CD14-positive monocyte (primary cell): ENCODE measurements around the gene ZMAT2. TPM values are rescaled to one million over a fixed set of nuclear protein-coding genes. Genes with fewer than 3 reads are reported as not detected.

Experiments used
- DNase-seq, 3 donors: peaks; one replicate each; pipeline ENCODE4 v3.0.0-alpha.2; 2011 to 2022
- H2AFZ ChIP-seq: 2 replicates; pipeline ENCODE4 v1.6.0; 2012; ENCODE audit warnings: mild to moderate bottlenecking, low read depth, low read length, inconsistent platforms; ENCODE audit not compliant: insufficient read depth, poor library complexity, severe bottlenecking
- H3K27ac ChIP-seq, 2 donors: 1 replicate in 1 of 2; 2 replicates in 1 of 2; pipeline ENCODE4 v1.5.1; 2012 to 2013; ENCODE audit warnings: low read length in 2 of 2, control low read depth in 1 of 2, inconsistent platforms in 1 of 2, low read depth in 1 of 2, mild to moderate bottlenecking in 1 of 2
- H3K27me3 ChIP-seq, 2 donors: one replicate each; pipeline versions ENCODE4 v1.6.0 to v1.6.1; 2011 to 2013; ENCODE audit warnings: low read length in 2 of 2; ENCODE audit not compliant: control insufficient read depth in 2 of 2, insufficient read depth in 2 of 2
- H3K36me3 ChIP-seq, 2 donors: replicated peaks in 1 of 2; 1 replicate in 1 of 2; 2 replicates in 1 of 2; pipeline versions ENCODE4 v1.5.1 to v1.6.1; 2012 to 2013; ENCODE audit warnings: low read length in 2 of 2, control low read depth in 1 of 2, inconsistent platforms in 1 of 2, mild to moderate bottlenecking in 1 of 2; ENCODE audit not compliant: insufficient read depth in 2 of 2, control insufficient read depth in 1 of 2
- H3K4me1 ChIP-seq, 2 donors: 1 replicate in 1 of 2; 2 replicates in 1 of 2; pipeline versions ENCODE4 v1.5.1 to v1.6.1; 2012 to 2013; ENCODE audit warnings: low read length in 2 of 2, control low read depth in 1 of 2, inconsistent platforms in 1 of 2, mild to moderate bottlenecking in 1 of 2, moderate library complexity in 1 of 2; ENCODE audit not compliant: insufficient read depth in 2 of 2, control insufficient read depth in 1 of 2
- H3K4me2 ChIP-seq: replicated peaks from 2 replicates; pipeline ENCODE3; 2012; ENCODE audit warnings: low read length, moderate library complexity, mild to moderate bottlenecking; ENCODE audit not compliant: poor library complexity, severe bottlenecking; ENCODE audit errors: extremely low read depth
- H3K4me3 ChIP-seq, 3 experiments: fragments of 200-600 bp in 1 of 3; sonication (generic) in 1 of 3; replicated peaks in 1 of 3; 1 replicate in 2 of 3; 2 replicates in 1 of 3; pipeline ENCODE4 v1.5.1; 2011 to 2013; ENCODE audit warnings: low read length in 3 of 3, mild to moderate bottlenecking in 3 of 3, control low read depth in 2 of 3, low read depth in 2 of 3, inconsistent platforms in 1 of 3, moderate library complexity in 1 of 3
- H3K79me2 ChIP-seq: 2 replicates; pipeline ENCODE4 v1.6.0; 2012; ENCODE audit warnings: mild to moderate bottlenecking, control low read depth, inconsistent platforms, low read length, moderate library complexity; ENCODE audit not compliant: insufficient read depth
- H3K9ac ChIP-seq: 2 replicates; pipeline ENCODE4 v1.6.0; 2017; ENCODE audit warnings: low read length, mild to moderate bottlenecking; ENCODE audit not compliant: insufficient read depth, poor library complexity, severe bottlenecking
- H3K9me3 ChIP-seq, 2 donors: replicated peaks in 1 of 2; 1 replicate in 1 of 2; 2 replicates in 1 of 2; pipeline versions ENCODE4 v1.5.1 to v1.6.1; 2012 to 2013; ENCODE audit warnings: low read length in 2 of 2, control low read depth in 1 of 2; ENCODE audit not compliant: control insufficient read depth in 1 of 2, insufficient read depth in 1 of 2
- H4K20me1 ChIP-seq: 2 replicates; pipeline ENCODE4 v1.6.0; 2012; ENCODE audit warnings: mild to moderate bottlenecking, low read length, control low read depth, moderate library complexity; ENCODE audit not compliant: insufficient read depth
- H3K27ac Mint-ChIP-seq, 7 donors: one replicate each; pipeline ENCODE4 v1.8.0; 2020; ENCODE audit warnings: mild to moderate bottlenecking in 7 of 7, mixed read lengths in 7 of 7, moderate library complexity in 6 of 7, inconsistent platforms in 2 of 7
- H3K27me3 Mint-ChIP-seq, 3 donors: one replicate each; pipeline ENCODE4 v1.8.0; 2021 to 2022; ENCODE audit warnings: low read depth in 3 of 3, mild to moderate bottlenecking in 3 of 3, mixed read lengths in 3 of 3, moderate library complexity in 3 of 3, inconsistent platforms in 1 of 3
- H3K36me3 Mint-ChIP-seq, 2 donors: one replicate each; pipeline ENCODE4 v1.8.0; 2020; ENCODE audit warnings: mixed read lengths in 2 of 2, inconsistent platforms in 1 of 2, mild to moderate bottlenecking in 1 of 2
- H3K4me1 Mint-ChIP-seq: one replicate; pipeline ENCODE4 v1.8.0; 2020; ENCODE audit warnings: mild to moderate bottlenecking, mixed read lengths
- H3K4me3 Mint-ChIP-seq, 2 donors: one replicate each; pipeline ENCODE4 v1.8.0; 2020; ENCODE audit warnings: mild to moderate bottlenecking in 2 of 2, mixed read lengths in 2 of 2, moderate library complexity in 1 of 2
- H3K9me3 Mint-ChIP-seq, 7 donors: one replicate each; pipeline ENCODE4 v1.8.0; 2020 to 2022; ENCODE audit warnings: mixed read lengths in 7 of 7, mild to moderate bottlenecking in 6 of 7, moderate library complexity in 6 of 7, inconsistent platforms in 2 of 7
- WGBS: methylation state at CpG from one replicate; pipeline ENCODE4 v1.1.5; 2013; ENCODE audit warnings: missing lambda C conversion rate; ENCODE audit not compliant: insufficient coverage; 5-methylcytosine and 5-hydroxymethylcytosine counted together
- intact Hi-C, 2 donors: fragments of 100-400 bp; cut with micrococcal nuclease; formaldehyde crosslinking; loops; one replicate each; pipeline versions ENCODE4 v1.15.0 to v1.15.1; 2023
- polyA plus RNA-seq, 3 donors: library from polyadenylated mRNA; depleted of rRNA in 1 of 3; unstranded in 2 of 3; stranded (reverse) in 1 of 3; fragments of 300-500 nt in 2 of 3; fragments of >200 nt in 1 of 3; fragmentation: Illumina TruSeq in 2 of 3; gene quantifications; 1 replicate in 2 of 3; 2 replicates in 1 of 3; pipeline ENCODE4 v1.2.3, GENCODE V29; 2012 to 2021
- TF ChIP-seq, protein P1 (sequence below): fragments of 200-600 bp; IDR thresholded peaks from one replicate; pipeline ENCODE4 v1.8.0; 2022; ENCODE audit warnings: antibody characterized with exemption, mild to moderate bottlenecking

ZMAT2 gene
- polyA plus RNA-seq, 3 donors = 22.5 to 59.5 (median 52.5) TPM

DNA sequence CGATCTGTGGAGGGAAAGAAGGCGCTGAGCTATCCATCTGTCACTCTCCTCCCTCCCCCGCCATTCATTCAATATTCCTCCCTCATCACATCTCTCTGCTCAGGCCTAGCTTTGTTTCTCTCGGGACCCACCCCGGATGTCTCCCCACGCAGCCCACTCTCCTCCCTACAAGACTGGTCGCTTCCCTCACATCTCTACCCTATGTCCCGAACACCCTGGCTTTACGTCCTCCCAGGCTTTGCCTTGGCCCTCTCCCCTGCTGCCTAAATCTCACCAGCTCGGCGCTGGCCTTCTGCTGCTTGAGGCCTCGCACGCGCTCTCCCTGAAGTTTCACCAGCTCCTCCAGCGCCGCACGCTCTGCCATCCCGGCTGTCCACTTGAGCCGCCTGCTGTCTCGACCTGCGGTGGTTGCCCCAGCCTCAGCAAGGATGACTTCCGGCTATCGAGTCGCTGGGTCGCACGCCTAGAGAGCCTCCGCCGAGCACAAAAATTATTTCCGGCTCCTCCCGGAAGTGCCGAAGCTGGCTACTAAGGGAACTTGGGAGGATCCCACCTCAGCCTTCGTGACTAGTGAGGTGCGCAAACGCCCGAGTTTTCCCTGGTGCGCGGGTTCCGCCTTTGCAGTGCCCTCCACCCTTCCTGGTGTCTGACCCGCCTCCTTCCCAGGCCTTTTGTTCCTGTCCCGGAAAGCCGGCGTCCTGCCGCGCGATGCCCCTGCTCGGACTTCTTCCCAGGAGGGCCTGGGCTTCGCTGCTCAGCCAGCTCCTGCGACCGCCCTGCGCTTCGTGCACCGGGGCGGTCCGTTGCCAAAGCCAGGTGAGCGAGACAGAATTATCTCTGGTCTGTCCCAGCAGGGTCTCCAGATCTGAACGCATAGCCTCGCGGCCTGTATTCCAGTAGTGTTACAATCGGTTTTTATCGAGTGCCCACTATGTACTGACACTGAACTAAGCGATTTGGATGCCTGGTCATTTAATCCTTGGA lies 9.0 kb upstream of the ZMAT2 start, which contains the start of the genes HARS1 and HARS2:
Gene HARS1 (minus strand): TSS at position 430 of the 984 bp plus-strand sequence. CDS start 66 bp downstream, at position 364.
Gene HARS2 (plus strand): TSS at position 515 of the 984 bp plus-strand sequence. CDS start 194 bp downstream, at position 709.
- H3K4me1 Mint-ChIP-seq = peaks cover 23% of the 10 kb centered on the region
- peak within 1 kb of the TSS; percentile 90 to 99 (median 95) for H3K27ac Mint-ChIP-seq
- Histone ChIP-seq H3K36me3 (peaks cover 37 to 57% of the 10 kb centered on the region in 2 donors), H2AFZ (peak within 1 kb of the TSS; percentile 90), H3K4me2 (peak within 1 kb of the TSS; percentile 98), H3K27me3 (no peaks in the 10 kb centered on the region), H3K79me2 (peaks cover 52% of the 10 kb centered on the region), H3K9ac (peak within 1 kb of the TSS; percentile 86), H3K9me3 (no peaks in the 10 kb centered on the region), H4K20me1 (peaks cover 7% of the 10 kb centered on the region), H3K27ac (peak within 1 kb of the TSS; percentile 69 to 91), H3K4me1 (peaks cover 16 to 26% of the 10 kb centered on the region in 2 donors), H3K4me3 (peak within 1 kb of the TSS; percentile 60 to 96 (median 85))
- under 1% methylated on average over 60 of the region's 61 CpGs for WGBS
- H3K4me3 Mint-ChIP-seq = peak within 1 kb of the TSS; percentile 98 to 100
- peaks cover 0 to 2% (median 0%) of the 10 kb centered on the region in 3 donors for H3K27me3 Mint-ChIP-seq
- intact Hi-C loops = no loop called here
- TF ChIP-seq, protein P1, sequence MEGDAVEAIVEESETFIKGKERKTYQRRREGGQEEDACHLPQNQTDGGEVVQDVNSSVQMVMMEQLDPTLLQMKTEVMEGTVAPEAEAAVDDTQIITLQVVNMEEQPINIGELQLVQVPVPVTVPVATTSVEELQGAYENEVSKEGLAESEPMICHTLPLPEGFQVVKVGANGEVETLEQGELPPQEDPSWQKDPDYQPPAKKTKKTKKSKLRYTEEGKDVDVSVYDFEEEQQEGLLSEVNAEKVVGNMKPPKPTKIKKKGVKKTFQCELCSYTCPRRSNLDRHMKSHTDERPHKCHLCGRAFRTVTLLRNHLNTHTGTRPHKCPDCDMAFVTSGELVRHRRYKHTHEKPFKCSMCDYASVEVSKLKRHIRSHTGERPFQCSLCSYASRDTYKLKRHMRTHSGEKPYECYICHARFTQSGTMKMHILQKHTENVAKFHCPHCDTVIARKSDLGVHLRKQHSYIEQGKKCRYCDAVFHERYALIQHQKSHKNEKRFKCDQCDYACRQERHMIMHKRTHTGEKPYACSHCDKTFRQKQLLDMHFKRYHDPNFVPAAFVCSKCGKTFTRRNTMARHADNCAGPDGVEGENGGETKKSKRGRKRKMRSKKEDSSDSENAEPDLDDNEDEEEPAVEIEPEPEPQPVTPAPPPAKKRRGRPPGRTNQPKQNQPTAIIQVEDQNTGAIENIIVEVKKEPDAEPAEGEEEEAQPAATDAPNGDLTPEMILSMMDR = no peak
- peaks cover 39 to 43% of the 10 kb centered on the region in 2 donors for H3K36me3 Mint-ChIP-seq
- peak; percentile 85 to 93 (median 89) for DNase-seq
- no peaks in the 10 kb centered on the region for H3K9me3 Mint-ChIP-seq

DNA sequence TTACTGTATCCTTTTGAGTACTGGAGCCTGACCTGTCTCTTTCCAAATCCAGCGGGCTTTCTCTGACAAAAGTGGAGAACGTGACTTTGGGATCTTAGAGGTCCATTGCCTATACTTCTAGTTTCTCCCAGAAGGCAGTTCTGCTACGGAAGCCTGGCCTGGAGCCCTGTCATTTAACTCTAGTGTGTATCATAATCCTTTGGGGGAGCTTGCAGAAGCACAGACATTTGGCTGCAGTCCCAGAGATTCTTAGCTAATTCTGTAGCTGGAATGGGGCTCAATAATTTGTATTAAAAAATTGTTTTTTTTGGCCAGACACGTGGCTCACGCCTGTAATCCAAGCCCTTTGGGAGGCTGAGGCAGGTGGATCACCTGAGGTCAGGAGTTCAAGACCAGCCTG lies 6.0 kb upstream of the ZMAT2 start:
- peaks cover 52% of the 10 kb centered on the region for H3K79me2 ChIP-seq
- H3K36me3 Mint-ChIP-seq = peaks cover 55 to 56% of the 10 kb centered on the region in 2 donors
- H3K9ac ChIP-seq = no peak overlapping the region
- intact Hi-C loops = no loop called here
- H3K27me3 ChIP-seq = no peaks in the 10 kb centered on the region
- no peaks in the 10 kb centered on the region for H3K9me3 ChIP-seq
- H3K36me3 ChIP-seq = peaks cover 57 to 63% of the 10 kb centered on the region in 2 donors
- no peak overlapping the region for H3K4me2 ChIP-seq
- 100% methylated on average over 2 of the region's 5 CpGs for WGBS
- H3K4me1 ChIP-seq = peaks cover 16 to 26% of the 10 kb centered on the region in 2 donors
- peaks cover 21% of the 10 kb centered on the region for H3K4me1 Mint-ChIP-seq
- H3K9me3 Mint-ChIP-seq = no peaks in the 10 kb centered on the region
- peaks cover 7% of the 10 kb centered on the region for H4K20me1 ChIP-seq
- no peak for DNase-seq
- H3K4me3 ChIP-seq = no peak overlapping the region
- peak overlapping the region in 1 of 7 donors; percentile 28 for H3K27ac Mint-ChIP-seq
- no peak overlapping the region for H2AFZ ChIP-seq
- H3K27ac ChIP-seq = no peak overlapping the region
- TF ChIP-seq, protein P1 = no peak
- peaks cover 0 to 2% (median 0%) of the 10 kb centered on the region in 3 donors for H3K27me3 Mint-ChIP-seq
- H3K4me3 Mint-ChIP-seq = no peak overlapping the region
